Upper lobe of left lung (tissue), 6 donors: ENCODE results near the gene ST3GAL2. TPM values are rescaled to one million over a fixed set of nuclear protein-coding genes. Genes with fewer than 3 reads are reported as not detected.

ENCODE experiments used
- ATAC-seq, 2 donors: fragments of 200-7000 bp; cut with Tn5 transposase; one replicate each; pipeline ENCODE4 v1.9.1; 2022; ENCODE audit warnings: mild to moderate bottlenecking in 2 of 2, moderate library complexity in 2 of 2; ENCODE audit not compliant: low FRiP score in 2 of 2
- DNase-seq, 2 donors: peaks; one replicate each; pipeline ENCODE4 v3.0.0-alpha.2; 2019 to 2020
- H3K27ac ChIP-seq, 4 donors: fragments of 200-600 bp; sonication (generic); one replicate each; pipeline ENCODE4 v1.5.1; 2016 to 2019
- H3K27me3 ChIP-seq, 4 donors: fragments of 200-600 bp; sonication (generic); one replicate each; pipeline ENCODE4 v1.5.1; 2017 to 2019
- H3K36me3 ChIP-seq, 4 donors: fragments of 200-600 bp; sonication (generic); one replicate each; pipeline ENCODE4 v1.5.1; 2016 to 2019
- H3K4me1 ChIP-seq, 4 donors: fragments of 200-600 bp; sonication (generic); one replicate each; pipeline ENCODE4 v1.5.1; 2018 to 2019
- H3K4me3 ChIP-seq, 4 donors: fragments of 200-600 bp; sonication (generic); one replicate each; pipeline ENCODE4 v1.5.1; 2017 to 2019; ENCODE audit warnings: mild to moderate bottlenecking in 2 of 4, moderate library complexity in 1 of 4
- H3K9me3 ChIP-seq, 4 donors: fragments of 200-600 bp; sonication (generic); one replicate each; pipeline ENCODE4 v1.5.1; 2018 to 2019
- EP300 ChIP-seq, 4 donors: sonication (generic); formaldehyde crosslinking; IDR thresholded peaks; one replicate each; pipeline ENCODE4 v1.5.1; 2017; ENCODE audit warnings: antibody characterized with exemption in 4 of 4, control low read depth in 2 of 4
- POLR2A ChIP-seq, 4 donors: fragments of 450-650 bp; IDR thresholded peaks; one replicate each; pipeline ENCODE4 v1.5.1; 2016 to 2017; ENCODE audit warnings: antibody characterized with exemption in 4 of 4, mild to moderate bottlenecking in 2 of 4
- POLR2AphosphoS5 ChIP-seq, 2 donors: sonication (generic); formaldehyde crosslinking; IDR thresholded peaks; one replicate each; pipeline ENCODE4 v1.5.1; 2017; ENCODE audit warnings: antibody characterized with exemption in 2 of 2
- WGBS, 2 donors: methylation state at CpG; one replicate each; pipeline ENCODE4 v1.1.5; 2017 to 2018; 5-methylcytosine and 5-hydroxymethylcytosine counted together
- total RNA-seq, 6 donors: library from RNA; depleted of rRNA in 4 of 6; stranded (reverse); fragments of >200 nt in 4 of 6; gene quantifications; one replicate each; pipeline versions ENCODE4 v1.1.0 to v1.2.1, GENCODE V29; 2016 to 2021
- TF ChIP-seq, protein P1 (sequence below), 6 experiments: fragments of 450-650 bp in 4 of 6; fragments of 200-600 bp in 2 of 6; sonication (generic) in 2 of 6; IDR thresholded peaks; one replicate each; pipeline ENCODE4 v1.5.1; 2016 to 2019; ENCODE audit warnings: antibody characterized with exemption in 6 of 6
- donor health status: DM: no; HTN: no; CAD: no; lungs with moderate emphysema.
- donor health status: DM: no; HTN: yes; CAD: no; lungs with severe emphysema.

Gene ST3GAL2
- total RNA-seq, 6 donors from 2014 or later: 12.5 to 50.3 (median 26.1) TPM

DNA sequence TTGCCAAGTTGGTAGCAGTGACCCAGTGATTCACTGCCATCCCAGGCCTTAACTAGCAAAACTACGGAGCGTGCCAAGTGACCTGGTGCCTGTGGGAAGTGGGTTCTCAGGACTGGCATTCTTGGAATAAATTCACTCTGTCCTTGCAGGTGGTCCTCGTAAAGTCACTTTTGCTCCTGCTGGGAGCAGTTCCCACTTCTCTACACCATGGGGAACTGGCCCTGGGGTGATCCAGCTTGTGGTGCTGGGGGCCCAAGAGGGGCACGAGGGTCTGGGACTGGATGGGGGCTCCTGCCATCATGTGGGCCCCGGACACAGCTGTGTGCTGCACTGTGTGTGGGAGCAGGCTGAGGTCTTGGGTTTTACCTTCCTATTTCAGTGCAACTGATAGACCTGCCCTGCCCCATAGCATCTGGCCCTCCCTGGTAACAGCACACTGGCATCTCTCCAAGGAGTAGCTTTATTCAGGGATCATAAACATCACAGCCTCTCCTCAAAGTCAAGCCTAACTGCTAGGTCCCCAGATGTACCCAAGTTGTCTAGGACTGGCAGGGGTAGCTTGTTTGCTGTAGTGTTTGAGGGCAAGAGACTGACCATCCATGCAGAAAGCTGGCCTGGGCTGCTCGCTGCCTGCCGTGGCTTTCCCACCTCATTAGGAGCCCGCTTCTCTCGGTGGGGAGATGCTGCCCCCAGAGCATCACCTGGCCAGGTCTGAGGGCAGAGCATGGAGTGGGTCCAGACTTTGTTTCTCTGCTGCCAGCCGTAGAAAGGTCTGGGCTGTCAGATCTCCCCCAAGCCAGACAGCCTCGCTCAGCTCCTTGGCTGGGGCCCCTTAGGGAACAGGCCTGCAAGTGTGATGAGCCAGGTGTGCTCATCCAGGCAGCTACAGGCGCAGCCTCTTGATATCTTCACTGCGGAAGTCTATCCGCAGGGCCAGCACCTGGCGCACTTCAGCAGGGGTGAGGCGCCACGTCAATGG, 41.5 kb upstream of the ST3GAL2 start:
- H3K36me3 ChIP-seq: peaks cover 7 to 73% (median 52%) of the 10 kb centered on the region in 4 donors
- TF ChIP-seq POLR2A (IDR thresholded peaks at IDR 0.05) (no peak), EP300 (IDR thresholded peaks at IDR 0.05) (no peak), POLR2AphosphoS5 (IDR thresholded peaks at IDR 0.05) (no peak)
- TF ChIP-seq, protein P1, sequence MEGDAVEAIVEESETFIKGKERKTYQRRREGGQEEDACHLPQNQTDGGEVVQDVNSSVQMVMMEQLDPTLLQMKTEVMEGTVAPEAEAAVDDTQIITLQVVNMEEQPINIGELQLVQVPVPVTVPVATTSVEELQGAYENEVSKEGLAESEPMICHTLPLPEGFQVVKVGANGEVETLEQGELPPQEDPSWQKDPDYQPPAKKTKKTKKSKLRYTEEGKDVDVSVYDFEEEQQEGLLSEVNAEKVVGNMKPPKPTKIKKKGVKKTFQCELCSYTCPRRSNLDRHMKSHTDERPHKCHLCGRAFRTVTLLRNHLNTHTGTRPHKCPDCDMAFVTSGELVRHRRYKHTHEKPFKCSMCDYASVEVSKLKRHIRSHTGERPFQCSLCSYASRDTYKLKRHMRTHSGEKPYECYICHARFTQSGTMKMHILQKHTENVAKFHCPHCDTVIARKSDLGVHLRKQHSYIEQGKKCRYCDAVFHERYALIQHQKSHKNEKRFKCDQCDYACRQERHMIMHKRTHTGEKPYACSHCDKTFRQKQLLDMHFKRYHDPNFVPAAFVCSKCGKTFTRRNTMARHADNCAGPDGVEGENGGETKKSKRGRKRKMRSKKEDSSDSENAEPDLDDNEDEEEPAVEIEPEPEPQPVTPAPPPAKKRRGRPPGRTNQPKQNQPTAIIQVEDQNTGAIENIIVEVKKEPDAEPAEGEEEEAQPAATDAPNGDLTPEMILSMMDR (IDR thresholded peaks at IDR 0.05): no peak
- H3K4me3 ChIP-seq: no peak overlapping the region
- peak overlapping the region in 2 of 4 donors; percentile 72 to 74 for H3K27ac ChIP-seq
- DNase-seq (no peak), ATAC-seq (no peak)
- H3K9me3 ChIP-seq: no peaks in the 10 kb centered on the region
- no peaks in the 10 kb centered on the region for H3K27me3 ChIP-seq
- whole genome bisulfite sequencing, 2 donors: 95% methylated on average over 17 of the region's 17 CpGs; no CpG with 5 or more reads in 1 of the 2 donors
- H3K4me1 ChIP-seq: peaks cover 7 to 26% (median 16%) of the 10 kb centered on the region in 4 donors

DNA sequence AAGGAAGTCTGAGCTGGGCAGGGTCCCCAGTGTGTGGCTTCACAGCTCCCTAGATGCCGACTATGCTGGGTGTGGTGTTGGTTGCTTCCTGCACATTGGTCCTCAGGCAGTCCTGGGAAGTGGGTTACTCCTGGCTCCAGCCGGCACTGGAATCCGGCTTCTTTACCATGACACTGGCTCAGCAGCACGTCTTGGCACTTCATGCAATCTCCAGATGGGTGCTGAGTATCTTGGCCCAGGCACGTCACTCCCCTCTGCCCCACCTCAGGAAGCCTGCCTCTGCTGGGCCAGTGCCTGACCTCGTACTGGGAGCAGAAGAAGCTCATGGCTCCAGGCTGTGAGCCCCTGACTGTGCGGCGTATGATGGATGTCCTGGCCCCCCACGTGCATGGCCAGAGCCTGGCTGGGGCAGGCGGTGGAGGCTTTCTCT, 40.0 kb upstream of the ST3GAL2 start:
- WGBS, 2 donors: 48 to 52% methylated on average over 4 to 10 of the region's 10 CpGs

DNA sequence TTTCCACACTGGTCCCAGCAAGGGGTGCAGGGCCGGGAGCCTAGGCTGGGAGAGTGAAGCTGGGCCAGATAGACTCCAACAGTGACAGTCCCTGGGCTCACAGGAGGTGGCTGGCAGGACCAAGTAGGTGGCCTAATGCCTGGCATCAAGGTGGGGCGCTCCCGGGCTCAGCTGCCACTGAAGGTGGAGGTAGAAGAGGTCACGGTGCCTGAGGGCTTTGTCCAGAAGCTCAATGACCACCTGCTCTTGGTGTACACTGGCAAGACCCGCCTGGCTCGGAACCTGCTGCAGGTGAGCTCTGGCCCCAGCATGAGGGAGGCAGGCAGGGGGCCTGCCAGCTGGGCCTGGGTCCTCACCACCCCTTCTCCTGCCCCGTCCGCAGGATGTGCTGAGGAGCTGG, 39.3 kb upstream of the ST3GAL2 start:
- Histone ChIP-seq H3K4me1 (peaks cover 7 to 26% (median 16%) of the 10 kb centered on the region in 4 donors), H3K27me3 (no peaks in the 10 kb centered on the region), H3K36me3 (peaks cover 9 to 84% (median 59%) of the 10 kb centered on the region in 4 donors), H3K9me3 (no peaks in the 10 kb centered on the region), H3K27ac (peak overlapping the region in 3 of 4 donors; percentile 25 to 72 (median 57)), H3K4me3 (no peak overlapping the region)
- TF ChIP-seq POLR2A (IDR thresholded peaks at IDR 0.05) (no peak), EP300 (IDR thresholded peaks at IDR 0.05) (no peak), POLR2AphosphoS5 (IDR thresholded peaks at IDR 0.05) (no peak)
- TF ChIP-seq, protein P1 (IDR thresholded peaks at IDR 0.05): no peak
- DNase-seq: peak in 1 of 2 donors; percentile 55
- no peak for ATAC-seq
- 69 to 79% methylated on average over 6 to 7 of the region's 8 CpGs for WGBS, 2 donors

More for the DNA sequence above, 40.0 kb upstream of the ST3GAL2 start:
- ATAC-seq (peak in 1 of 2 donors; percentile 31), DNase-seq (no peak)
- Histone ChIP-seq H3K27ac (peak overlapping the region; percentile 37 to 74 (median 65)), H3K9me3 (no peaks in the 10 kb centered on the region), H3K36me3 (peaks cover 7 to 84% (median 60%) of the 10 kb centered on the region in 4 donors), H3K4me3 (no peak overlapping the region), H3K27me3 (no peaks in the 10 kb centered on the region), H3K4me1 (peaks cover 7 to 26% (median 16%) of the 10 kb centered on the region in 4 donors)
- TF ChIP-seq POLR2A (IDR thresholded peaks at IDR 0.05) (no peak), EP300 (IDR thresholded peaks at IDR 0.05) (no peak), POLR2AphosphoS5 (IDR thresholded peaks at IDR 0.05) (no peak)
- TF ChIP-seq, protein P1 (IDR thresholded peaks at IDR 0.05): no peak

DNA sequence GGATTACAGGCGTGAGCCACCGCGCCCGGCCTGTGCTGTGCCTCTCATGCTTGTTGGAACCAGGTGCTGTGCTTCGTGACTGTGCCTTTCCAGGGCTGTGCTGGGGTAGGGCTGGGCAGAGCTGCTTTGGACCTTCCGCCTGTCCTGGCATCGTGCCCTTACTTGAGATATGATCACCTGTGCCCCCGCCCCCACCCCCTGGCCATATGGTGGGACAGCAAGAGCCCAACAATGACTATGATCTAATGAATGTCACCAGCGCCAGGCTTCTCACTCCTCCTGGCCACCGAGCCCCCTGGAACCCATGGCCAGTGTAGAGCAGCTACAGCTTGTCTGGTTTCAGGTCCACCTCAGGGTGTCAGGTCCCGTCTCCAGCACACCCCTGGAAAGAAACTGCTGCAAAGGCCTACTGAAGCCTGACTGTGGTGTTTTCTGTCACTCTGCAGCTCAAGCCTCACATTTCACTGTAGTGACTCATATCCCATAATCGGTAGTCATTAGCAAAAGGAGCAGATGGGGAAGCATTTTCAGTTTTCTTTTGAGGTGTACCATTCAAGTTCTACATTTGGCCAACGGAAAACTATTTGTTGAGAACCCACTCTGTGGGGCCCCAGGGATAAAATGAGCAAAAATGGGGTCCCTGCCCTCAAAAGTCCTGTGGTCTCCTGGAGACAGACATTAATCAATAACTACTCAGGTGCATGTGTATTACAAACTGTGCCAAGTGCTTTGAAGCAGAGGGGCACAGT, 37.5 kb upstream of the ST3GAL2 start:
- TF ChIP-seq EP300 (IDR thresholded peaks at IDR 0.05) (no peak), POLR2A (IDR thresholded peaks at IDR 0.05) (no peak), POLR2AphosphoS5 (IDR thresholded peaks at IDR 0.05) (no peak)
- TF ChIP-seq, protein P1 (IDR thresholded peaks at IDR 0.05): no peak
- DNase-seq (no peak), ATAC-seq (no peak)
- H3K9me3 ChIP-seq: no peaks in the 10 kb centered on the region
- peak overlapping the region in 3 of 4 donors; percentile 30 to 46 (median 38) for H3K27ac ChIP-seq
- H3K27me3 ChIP-seq: no peaks in the 10 kb centered on the region
- peaks cover 12 to 84% (median 54%) of the 10 kb centered on the region in 4 donors for H3K36me3 ChIP-seq
- 75% methylated on average over 5 to 13 of the region's 13 CpGs for WGBS, 2 donors
- H3K4me1 ChIP-seq: peaks cover 7 to 26% (median 16%) of the 10 kb centered on the region in 4 donors
- H3K4me3 ChIP-seq: no peak overlapping the region
